ENCODE results near the gene BTNL2.
A peak's percentile ranks its signal among the peaks of the same experiment; 100 is the strongest.
"Not testable (repeated sequence)": the region's sequence is repeated elsewhere in the genome, so short reads cannot be mapped to it uniquely, and the experiment has no call there.

BTNL2 gene

DNA sequence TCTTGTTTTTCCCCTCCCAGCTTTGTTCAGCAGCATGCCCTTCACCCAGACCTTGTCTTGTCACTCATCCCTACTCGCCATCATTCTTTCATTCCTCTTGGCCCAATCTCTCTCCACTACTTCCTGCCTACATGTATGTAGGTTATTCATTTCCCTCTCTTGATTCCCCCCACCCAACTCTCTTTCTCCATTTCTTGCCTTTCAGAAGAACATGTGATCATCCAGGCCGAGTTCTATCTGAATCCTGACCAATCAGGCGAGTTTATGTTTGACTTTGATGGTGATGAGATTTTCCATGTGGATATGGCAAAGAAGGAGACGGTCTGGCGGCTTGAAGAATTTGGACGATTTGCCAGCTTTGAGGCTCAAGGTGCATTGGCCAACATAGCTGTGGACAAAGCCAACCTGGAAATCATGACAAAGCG, 35.3 kb upstream of the BTNL2 start:
- TF ChIP-seq CTCF (conservative IDR thresholded peaks at IDR 0.05; ENCODE audit: low read depth): no peak
- no peak overlapping the region for H3K27ac ChIP-seq
- CTCF ChIA-PET: interaction anchor here (0.6 kb wide), 1 partner anchor 396 kb away, joined by 3 read pairs; the partner anchor contains the start of gene TAP2
- POLR2A ChIA-PET (ENCODE audit: low non-redundant PET): no interaction called here
- no peak for DNase-seq (ENCODE audit: low spot score)

- peak; percentile 74 for DNase-seq (ENCODE audit: low spot score)
- no peak within 1 kb of the TSS for H3K27ac ChIP-seq
- ChIA-PET POLR2A (ENCODE audit: low non-redundant PET) (no interaction called here), CTCF (interaction anchor here (0.6 kb wide), 1 partner anchor 138 kb away, joined by 3 read pairs; no protein-coding TSS in a partner anchor)
- no peak for TF ChIP-seq CTCF (conservative IDR thresholded peaks at IDR 0.05; ENCODE audit: low read depth)
These were observed 32.7 kb upstream of the BTNL2 start, which contains the start of gene HLA-DRA for GRCh38 chr6:32439602-32440214. Gene HLA-DRA (plus strand): TSS chr6:32439887. CDS start chr6:32439951, 64 bp downstream.

DNA sequence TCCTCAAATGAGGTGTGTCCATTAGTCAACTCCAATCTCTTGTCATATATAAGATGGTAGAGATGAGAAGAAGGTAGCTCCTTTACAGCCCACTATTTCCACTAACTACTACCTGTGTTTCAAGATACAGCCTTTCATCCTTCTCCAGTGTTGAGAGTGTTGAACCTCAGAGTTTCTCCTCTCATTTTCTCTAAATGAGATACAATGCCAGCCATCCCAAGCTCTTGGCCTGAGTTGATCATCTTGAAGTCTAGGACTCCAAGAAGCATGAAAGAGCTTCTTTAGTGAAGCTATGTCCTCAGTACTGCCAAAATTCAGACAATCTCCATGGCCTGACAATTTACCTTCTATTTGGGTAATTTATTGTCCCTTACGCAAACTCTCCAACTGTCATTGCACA, 32.2 kb upstream of the BTNL2 start:
- H3K27ac ChIP-seq: no peak overlapping the region
- no peak for TF ChIP-seq CTCF (conservative IDR thresholded peaks at IDR 0.05; ENCODE audit: low read depth)
- ChIA-PET CTCF (no interaction called here), POLR2A (ENCODE audit: low non-redundant PET) (no interaction called here)
- DNase-seq (ENCODE audit: low spot score): no peak

DNA sequence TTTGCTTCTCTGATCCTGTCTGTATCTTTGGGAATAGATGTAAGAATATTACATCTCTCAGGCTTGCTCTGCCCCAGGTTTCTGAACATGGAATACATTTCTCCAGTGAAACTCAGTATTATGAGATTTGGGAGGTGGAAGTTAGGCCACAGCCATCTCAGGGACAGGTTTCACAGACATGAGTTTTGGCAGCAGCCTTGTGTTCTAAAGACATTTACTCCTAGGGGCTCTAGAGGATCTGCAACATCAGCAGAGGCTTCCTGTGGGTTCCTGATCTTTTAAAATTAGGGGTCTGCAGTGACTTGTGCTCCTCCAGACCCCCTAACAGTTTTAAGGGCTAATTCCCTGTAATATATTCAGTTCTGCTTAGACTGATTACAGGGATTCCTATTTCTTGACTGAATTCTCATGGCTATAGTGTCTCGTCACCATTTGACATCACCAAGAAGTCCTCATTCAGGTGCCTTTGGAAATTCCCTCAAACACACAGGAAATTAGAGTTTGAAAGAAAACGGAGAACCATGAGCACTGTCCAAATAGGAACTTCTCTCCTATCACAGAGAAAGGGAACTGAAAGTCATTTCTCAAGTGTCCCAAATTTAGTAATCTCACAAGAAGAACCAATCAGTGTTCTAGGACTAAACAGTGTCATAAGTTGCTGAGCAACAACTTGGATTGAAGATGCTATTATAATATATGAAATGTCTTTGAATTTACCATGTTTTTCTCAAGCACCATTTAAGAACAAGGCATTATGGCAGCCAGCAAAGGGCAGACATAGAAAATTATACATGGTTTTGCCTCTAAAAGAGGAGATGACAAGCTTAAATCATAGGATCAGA, 30.2 kb upstream of the BTNL2 start:
- no peak for DNase-seq (ENCODE audit: low spot score)
- POLR2A ChIA-PET (ENCODE audit: low non-redundant PET): no interaction called here
- CTCF ChIA-PET: interaction anchor here (0.7 kb wide), 1 partner anchor 38 kb away, joined by 3 read pairs; no protein-coding TSS in a partner anchor
- no peak for TF ChIP-seq CTCF (conservative IDR thresholded peaks at IDR 0.05; ENCODE audit: low read depth)
- no peak overlapping the region for H3K27ac ChIP-seq

DNA sequence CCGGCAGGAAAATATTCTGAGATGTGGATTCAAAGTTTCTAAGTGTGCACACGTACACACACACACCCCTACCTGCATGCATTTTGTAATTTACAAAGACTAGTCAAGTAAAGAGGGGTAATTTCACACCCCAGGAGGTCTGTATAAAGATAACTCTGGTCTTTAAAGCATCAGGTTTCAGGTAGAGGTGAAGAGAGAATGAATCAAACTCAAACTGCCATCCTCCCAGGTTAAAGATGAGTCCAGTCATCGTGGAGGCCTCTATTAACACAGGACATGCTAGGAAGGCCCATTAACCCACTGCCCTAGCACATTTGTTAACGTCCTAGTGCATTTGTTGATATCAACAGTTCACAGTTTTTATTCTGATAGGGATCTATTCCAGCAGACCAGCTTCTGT, 29.2 kb upstream of the BTNL2 start:
- DNase-seq (ENCODE audit: low spot score): no peak
- TF ChIP-seq CTCF (conservative IDR thresholded peaks at IDR 0.05; ENCODE audit: low read depth): no peak
- ChIA-PET POLR2A (ENCODE audit: low non-redundant PET) (no interaction called here), CTCF (interaction anchor here (0.5 to 0.7 kb wide), 2 partner anchors 37 to 57 kb away, joined by 3 read pairs; no protein-coding TSS in a partner anchor)
- no peak overlapping the region for H3K27ac ChIP-seq

GRCh38 chr6:32433950-32434349, 27.0 kb upstream of the BTNL2 start:
- DNase-seq (ENCODE audit: low spot score); POLR2A ChIA-PET (ENCODE audit: low non-redundant PET); H3K27ac ChIP-seq: not testable (repeated sequence)
- CTCF ChIA-PET: interaction anchor here (0.6 kb wide), 1 partner anchor 335 kb away, joined by 3 read pairs; no protein-coding TSS in a partner anchor
